Measurements from ENCODE around the gene DOCK1.

DNA sequence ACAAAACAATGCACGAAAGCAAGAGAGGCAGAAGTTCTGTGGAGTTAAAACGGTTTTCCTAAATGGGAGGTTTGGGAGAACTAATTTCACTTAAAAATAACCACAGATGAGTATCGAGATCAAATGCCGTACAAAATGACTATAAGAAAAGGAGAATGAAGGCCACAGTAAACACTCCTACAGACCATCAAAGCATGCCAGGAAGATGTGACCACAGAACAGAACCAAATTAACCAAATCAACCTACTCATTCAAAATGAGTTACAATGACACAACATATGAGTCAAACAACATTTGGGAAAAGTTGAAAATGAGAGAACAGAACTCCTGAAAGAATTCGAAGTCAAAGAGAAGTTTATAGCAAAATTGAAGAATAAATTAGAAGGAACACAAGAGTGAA, 24.3 kb upstream of the DOCK1 start:
- TF ChIP-seq, protein P1, sequence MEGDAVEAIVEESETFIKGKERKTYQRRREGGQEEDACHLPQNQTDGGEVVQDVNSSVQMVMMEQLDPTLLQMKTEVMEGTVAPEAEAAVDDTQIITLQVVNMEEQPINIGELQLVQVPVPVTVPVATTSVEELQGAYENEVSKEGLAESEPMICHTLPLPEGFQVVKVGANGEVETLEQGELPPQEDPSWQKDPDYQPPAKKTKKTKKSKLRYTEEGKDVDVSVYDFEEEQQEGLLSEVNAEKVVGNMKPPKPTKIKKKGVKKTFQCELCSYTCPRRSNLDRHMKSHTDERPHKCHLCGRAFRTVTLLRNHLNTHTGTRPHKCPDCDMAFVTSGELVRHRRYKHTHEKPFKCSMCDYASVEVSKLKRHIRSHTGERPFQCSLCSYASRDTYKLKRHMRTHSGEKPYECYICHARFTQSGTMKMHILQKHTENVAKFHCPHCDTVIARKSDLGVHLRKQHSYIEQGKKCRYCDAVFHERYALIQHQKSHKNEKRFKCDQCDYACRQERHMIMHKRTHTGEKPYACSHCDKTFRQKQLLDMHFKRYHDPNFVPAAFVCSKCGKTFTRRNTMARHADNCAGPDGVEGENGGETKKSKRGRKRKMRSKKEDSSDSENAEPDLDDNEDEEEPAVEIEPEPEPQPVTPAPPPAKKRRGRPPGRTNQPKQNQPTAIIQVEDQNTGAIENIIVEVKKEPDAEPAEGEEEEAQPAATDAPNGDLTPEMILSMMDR (IDR thresholded peaks at IDR 0.05) = no peak
- no peak for TF ChIP-seq POLR2AphosphoS5 (IDR thresholded peaks at IDR 0.05)
- no peak for TF ChIP-seq POLR2A (IDR thresholded peaks at IDR 0.05)
